HL-60 (cell line): Measurements from ENCODE around the gene SSBP1.

Experiments
- GABPA ChIP-seq: IDR thresholded peaks from 2 replicates; pipeline ENCODE4 v1.6.1; 2012; ENCODE audit warnings: low read depth
- POLR2AphosphoS5 ChIP-seq: IDR thresholded peaks from 2 replicates; pipeline ENCODE4 v1.6.1; 2012; ENCODE audit warnings: low read depth
- SPI1 ChIP-seq: IDR thresholded peaks from 2 replicates; pipeline ENCODE4 v1.6.1; 2012; ENCODE audit warnings: low read depth, mild to moderate bottlenecking, borderline replicate concordance
- TF ChIP-seq, protein P1 (sequence below): IDR thresholded peaks from one replicate; pipeline ENCODE4 v1.5.1; 2011; ENCODE audit warnings: low read length, control low read depth, inconsistent platforms; ENCODE audit not compliant: insufficient read depth
- TF ChIP-seq, protein P2 (sequence below): IDR thresholded peaks from 2 replicates; pipeline ENCODE4 v1.6.1; 2012; ENCODE audit warnings: low read depth; ENCODE audit not compliant: insufficient replicate concordance

DNA sequence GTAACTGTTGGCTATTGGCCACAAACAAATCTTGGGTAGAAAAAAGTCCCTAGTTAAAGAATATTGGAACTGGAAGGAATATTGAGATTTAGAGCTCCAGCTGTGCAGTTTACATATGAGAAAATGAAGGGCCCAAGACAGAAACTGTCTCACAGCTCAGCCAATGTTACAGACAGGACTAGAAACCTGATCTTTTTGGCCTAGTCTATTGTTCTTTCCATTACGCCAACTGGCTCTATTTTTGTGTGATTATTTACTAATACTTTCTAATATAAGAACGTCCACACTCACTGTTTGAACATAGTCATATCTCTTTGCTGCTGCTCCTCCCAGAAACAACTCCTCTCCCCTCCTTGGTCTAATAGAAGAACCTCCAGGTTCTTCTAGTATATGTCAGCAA is 28.8 kb upstream of the SSBP1 start:
- TF ChIP-seq, protein P1, sequence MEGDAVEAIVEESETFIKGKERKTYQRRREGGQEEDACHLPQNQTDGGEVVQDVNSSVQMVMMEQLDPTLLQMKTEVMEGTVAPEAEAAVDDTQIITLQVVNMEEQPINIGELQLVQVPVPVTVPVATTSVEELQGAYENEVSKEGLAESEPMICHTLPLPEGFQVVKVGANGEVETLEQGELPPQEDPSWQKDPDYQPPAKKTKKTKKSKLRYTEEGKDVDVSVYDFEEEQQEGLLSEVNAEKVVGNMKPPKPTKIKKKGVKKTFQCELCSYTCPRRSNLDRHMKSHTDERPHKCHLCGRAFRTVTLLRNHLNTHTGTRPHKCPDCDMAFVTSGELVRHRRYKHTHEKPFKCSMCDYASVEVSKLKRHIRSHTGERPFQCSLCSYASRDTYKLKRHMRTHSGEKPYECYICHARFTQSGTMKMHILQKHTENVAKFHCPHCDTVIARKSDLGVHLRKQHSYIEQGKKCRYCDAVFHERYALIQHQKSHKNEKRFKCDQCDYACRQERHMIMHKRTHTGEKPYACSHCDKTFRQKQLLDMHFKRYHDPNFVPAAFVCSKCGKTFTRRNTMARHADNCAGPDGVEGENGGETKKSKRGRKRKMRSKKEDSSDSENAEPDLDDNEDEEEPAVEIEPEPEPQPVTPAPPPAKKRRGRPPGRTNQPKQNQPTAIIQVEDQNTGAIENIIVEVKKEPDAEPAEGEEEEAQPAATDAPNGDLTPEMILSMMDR = no peak
- TF ChIP-seq POLR2AphosphoS5 = no peak
- no peak for TF ChIP-seq GABPA
- TF ChIP-seq, protein P2, sequence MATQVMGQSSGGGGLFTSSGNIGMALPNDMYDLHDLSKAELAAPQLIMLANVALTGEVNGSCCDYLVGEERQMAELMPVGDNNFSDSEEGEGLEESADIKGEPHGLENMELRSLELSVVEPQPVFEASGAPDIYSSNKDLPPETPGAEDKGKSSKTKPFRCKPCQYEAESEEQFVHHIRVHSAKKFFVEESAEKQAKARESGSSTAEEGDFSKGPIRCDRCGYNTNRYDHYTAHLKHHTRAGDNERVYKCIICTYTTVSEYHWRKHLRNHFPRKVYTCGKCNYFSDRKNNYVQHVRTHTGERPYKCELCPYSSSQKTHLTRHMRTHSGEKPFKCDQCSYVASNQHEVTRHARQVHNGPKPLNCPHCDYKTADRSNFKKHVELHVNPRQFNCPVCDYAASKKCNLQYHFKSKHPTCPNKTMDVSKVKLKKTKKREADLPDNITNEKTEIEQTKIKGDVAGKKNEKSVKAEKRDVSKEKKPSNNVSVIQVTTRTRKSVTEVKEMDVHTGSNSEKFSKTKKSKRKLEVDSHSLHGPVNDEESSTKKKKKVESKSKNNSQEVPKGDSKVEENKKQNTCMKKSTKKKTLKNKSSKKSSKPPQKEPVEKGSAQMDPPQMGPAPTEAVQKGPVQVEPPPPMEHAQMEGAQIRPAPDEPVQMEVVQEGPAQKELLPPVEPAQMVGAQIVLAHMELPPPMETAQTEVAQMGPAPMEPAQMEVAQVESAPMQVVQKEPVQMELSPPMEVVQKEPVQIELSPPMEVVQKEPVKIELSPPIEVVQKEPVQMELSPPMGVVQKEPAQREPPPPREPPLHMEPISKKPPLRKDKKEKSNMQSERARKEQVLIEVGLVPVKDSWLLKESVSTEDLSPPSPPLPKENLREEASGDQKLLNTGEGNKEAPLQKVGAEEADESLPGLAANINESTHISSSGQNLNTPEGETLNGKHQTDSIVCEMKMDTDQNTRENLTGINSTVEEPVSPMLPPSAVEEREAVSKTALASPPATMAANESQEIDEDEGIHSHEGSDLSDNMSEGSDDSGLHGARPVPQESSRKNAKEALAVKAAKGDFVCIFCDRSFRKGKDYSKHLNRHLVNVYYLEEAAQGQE = no peak
- TF ChIP-seq SPI1 = no peak
